Transverse colon (tissue), 4 donors: ENCODE data around the gene PUDP. TPM values are rescaled to one million over a fixed set of nuclear protein-coding genes. Genes with fewer than 3 reads are reported as not detected.

Experiments used
- DNase-seq: peaks from one replicate; pipeline ENCODE4 v3.0.0-alpha.2; 2019
- H3K27ac ChIP-seq, 4 donors: fragments of 200-600 bp; sonication (generic); 2 replicates each; pipeline ENCODE4 v1.5.1; 2016 to 2018; ENCODE audit warnings: inconsistent platforms in 4 of 4
- H3K27me3 ChIP-seq: fragments of 200-600 bp; sonication (generic); 2 replicates; pipeline ENCODE4 v1.5.1; 2017; ENCODE audit warnings: inconsistent platforms
- H3K36me3 ChIP-seq, 4 donors: fragments of 200-600 bp; sonication (generic); 2 replicates each; pipeline ENCODE4 v1.5.1; 2017 to 2019; ENCODE audit warnings: inconsistent platforms in 4 of 4
- H3K4me1 ChIP-seq, 4 donors: fragments of 200-600 bp; sonication (generic); 2 replicates each; pipeline ENCODE4 v1.5.1; 2017 to 2020; ENCODE audit warnings: inconsistent platforms in 4 of 4
- H3K4me3 ChIP-seq, 4 donors: fragments of 200-600 bp; sonication (generic); 1 replicate in 1 of 4; 2 replicates in 3 of 4; pipeline versions ENCODE4 v1.5.1 to v1.6.1; 2017 to 2019; ENCODE audit warnings: inconsistent platforms in 4 of 4
- H3K9me3 ChIP-seq, 2 donors: fragments of 200-600 bp; sonication (generic); 2 replicates each; pipeline ENCODE4 v1.5.1; 2017 to 2019; ENCODE audit warnings: inconsistent platforms in 2 of 2
- EP300 ChIP-seq: sonication (generic); formaldehyde crosslinking; IDR thresholded peaks from one replicate; pipeline ENCODE4 v1.6.1; 2017; ENCODE audit warnings: antibody characterized with exemption, low read depth
- POLR2A ChIP-seq: fragments of 450-650 bp; IDR thresholded peaks from one replicate; pipeline ENCODE4 v1.6.1; 2016; ENCODE audit warnings: antibody characterized with exemption, mild to moderate bottlenecking, moderate library complexity
- POLR2AphosphoS5 ChIP-seq, 3 donors: sonication (generic); formaldehyde crosslinking; IDR thresholded peaks; one replicate each; pipeline ENCODE4 v1.6.1; 2016; ENCODE audit warnings: antibody characterized with exemption in 3 of 3
- WGBS, 2 donors: methylation state at CpG; one replicate each; pipeline ENCODE4 v1.1.5; 2018; ENCODE audit warnings: low coverage in 1 of 2; 5-methylcytosine and 5-hydroxymethylcytosine counted together
- in situ Hi-C, 4 donors: fragments of 200-750 bp; cut with MboI; loops; one replicate each; pipeline versions ENCODE4 v1.15.0 to v1.15.1; 2017; ENCODE audit warnings: low sequenced_read_pairs in 3 of 4, low pct_ligation_motif_present in 1 of 4, low pct_unique_long_range_greater_than_20kb in 1 of 4
- intact Hi-C: fragments of 100-400 bp; cut with DNase I; formaldehyde crosslinking; loops from one replicate; pipeline ENCODE4 v1.15.1; 2023; ENCODE audit warnings: low total_unique reads
- total RNA-seq, 4 donors: library from RNA; depleted of rRNA; stranded (reverse); fragments of >200 nt; gene quantifications; one replicate each; pipeline ENCODE4 v1.1.0, GENCODE V29; 2016
- TF ChIP-seq, protein P1 (sequence below), 5 experiments: fragments of 200-600 bp in 3 of 5; fragments of 450-650 bp in 2 of 5; sonication (generic) in 3 of 5; IDR thresholded peaks; 1 replicate in 2 of 5; 2 replicates in 3 of 5; pipeline ENCODE4 v1.5.1; 2016 to 2017; ENCODE audit warnings: antibody characterized with exemption in 5 of 5, inconsistent platforms in 3 of 5, mild to moderate bottlenecking in 2 of 5, moderate library complexity in 1 of 5

The PUDP gene
- total RNA-seq, 4 donors from 2014 or later: 3.7 to 31.9 (median 23.3) TPM

DNA sequence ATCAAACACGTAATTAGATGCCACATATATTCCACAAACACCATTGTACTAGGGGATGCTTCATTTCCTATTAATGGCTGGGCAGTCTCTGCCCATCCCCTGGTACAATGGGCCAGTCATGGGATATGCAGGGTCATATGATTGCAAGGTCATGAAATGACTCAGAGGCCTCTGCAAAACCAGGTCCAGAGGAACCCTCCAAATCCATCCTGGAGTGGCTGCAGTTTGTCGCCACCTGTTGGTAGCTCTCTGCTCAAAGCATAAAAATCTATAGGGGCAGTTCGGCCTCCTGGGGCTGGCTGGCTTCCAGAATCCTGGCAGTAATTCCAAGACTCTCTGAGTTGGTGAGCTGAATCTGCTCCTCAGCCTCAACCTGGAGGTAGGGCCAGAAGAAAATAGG, 22.9 kb upstream of the PUDP start:
- TF ChIP-seq, protein P1, sequence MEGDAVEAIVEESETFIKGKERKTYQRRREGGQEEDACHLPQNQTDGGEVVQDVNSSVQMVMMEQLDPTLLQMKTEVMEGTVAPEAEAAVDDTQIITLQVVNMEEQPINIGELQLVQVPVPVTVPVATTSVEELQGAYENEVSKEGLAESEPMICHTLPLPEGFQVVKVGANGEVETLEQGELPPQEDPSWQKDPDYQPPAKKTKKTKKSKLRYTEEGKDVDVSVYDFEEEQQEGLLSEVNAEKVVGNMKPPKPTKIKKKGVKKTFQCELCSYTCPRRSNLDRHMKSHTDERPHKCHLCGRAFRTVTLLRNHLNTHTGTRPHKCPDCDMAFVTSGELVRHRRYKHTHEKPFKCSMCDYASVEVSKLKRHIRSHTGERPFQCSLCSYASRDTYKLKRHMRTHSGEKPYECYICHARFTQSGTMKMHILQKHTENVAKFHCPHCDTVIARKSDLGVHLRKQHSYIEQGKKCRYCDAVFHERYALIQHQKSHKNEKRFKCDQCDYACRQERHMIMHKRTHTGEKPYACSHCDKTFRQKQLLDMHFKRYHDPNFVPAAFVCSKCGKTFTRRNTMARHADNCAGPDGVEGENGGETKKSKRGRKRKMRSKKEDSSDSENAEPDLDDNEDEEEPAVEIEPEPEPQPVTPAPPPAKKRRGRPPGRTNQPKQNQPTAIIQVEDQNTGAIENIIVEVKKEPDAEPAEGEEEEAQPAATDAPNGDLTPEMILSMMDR (IDR thresholded peaks at IDR 0.05): peak in 4 of 5 experiments; percentile 13 to 30 (median 24)
- TF ChIP-seq POLR2AphosphoS5 (IDR thresholded peaks at IDR 0.05) (no peak), POLR2A (no peak)
- Histone ChIP-seq H3K36me3 (no peaks in the 10 kb centered on the region), H3K9me3 (no peaks in the 10 kb centered on the region), H3K4me1 (no peaks in the 10 kb centered on the region), H3K4me3 (no peak overlapping the region), H3K27ac (no peak overlapping the region), H3K27me3 (no peaks in the 10 kb centered on the region)
- peak; percentile 41 for DNase-seq
- in situ Hi-C loops (no loop called here), intact Hi-C loops (no loop called here)
- 90% methylated on average over 3 of the region's 3 CpGs; no CpG with 5 or more reads in 1 of the 2 donors for whole genome bisulfite sequencing, 2 donors

GRCh38 chrX:7169627-7170026, 21.7 kb upstream of the PUDP start:
- Histone ChIP-seq H3K4me3 (no peak overlapping the region), H3K9me3 (no peaks in the 10 kb centered on the region), H3K36me3 (no peaks in the 10 kb centered on the region), H3K27ac (no peak overlapping the region), H3K4me1 (no peaks in the 10 kb centered on the region), H3K27me3 (no peaks in the 10 kb centered on the region)
- TF ChIP-seq, protein P1 (IDR thresholded peaks at IDR 0.05): no peak
- no peak for TF ChIP-seq EP300
- no peak for TF ChIP-seq POLR2AphosphoS5 (IDR thresholded peaks at IDR 0.05)
- no peak for TF ChIP-seq POLR2A
- WGBS, 2 donors: 47 to 58% methylated on average over 3 of the region's 3 CpGs
- in situ Hi-C loops (no loop called here), intact Hi-C loops (no loop called here)
- DNase-seq: no peak

DNA sequence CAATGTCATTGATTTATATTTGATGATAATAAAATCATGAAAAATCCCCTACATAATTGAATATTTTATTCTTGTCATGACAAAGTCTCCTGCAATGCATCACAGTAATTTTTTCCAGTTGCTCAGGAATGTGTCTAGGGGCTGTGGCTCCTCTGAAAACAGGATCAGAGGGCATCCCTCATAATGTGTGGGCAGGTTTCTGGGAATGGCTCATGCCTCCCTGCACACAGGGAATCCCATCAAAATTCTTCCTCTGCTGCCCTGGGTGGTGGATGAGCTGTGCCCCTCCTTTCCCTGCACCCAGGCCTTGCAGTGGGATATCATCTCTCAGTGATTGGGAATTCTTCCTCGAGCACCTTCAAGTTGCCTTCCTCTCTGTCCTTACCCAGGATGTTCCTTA, 20.4 kb upstream of the PUDP start:
- in situ Hi-C loops (no loop called here), intact Hi-C loops (no loop called here)
- Histone ChIP-seq H3K27me3 (no peaks in the 10 kb centered on the region), H3K27ac (no peak overlapping the region), H3K4me3 (no peak overlapping the region), H3K9me3 (no peaks in the 10 kb centered on the region), H3K36me3 (no peaks in the 10 kb centered on the region), H3K4me1 (no peaks in the 10 kb centered on the region)
- no peak for DNase-seq
- TF ChIP-seq, protein P1 (IDR thresholded peaks at IDR 0.05): no peak
- TF ChIP-seq EP300: no peak
- TF ChIP-seq POLR2AphosphoS5 (IDR thresholded peaks at IDR 0.05): no peak
- TF ChIP-seq POLR2A: no peak
- 93% methylated on average over 1 of the region's 1 CpG; no CpG with 5 or more reads in 1 of the 2 donors for WGBS, 2 donors

DNA sequence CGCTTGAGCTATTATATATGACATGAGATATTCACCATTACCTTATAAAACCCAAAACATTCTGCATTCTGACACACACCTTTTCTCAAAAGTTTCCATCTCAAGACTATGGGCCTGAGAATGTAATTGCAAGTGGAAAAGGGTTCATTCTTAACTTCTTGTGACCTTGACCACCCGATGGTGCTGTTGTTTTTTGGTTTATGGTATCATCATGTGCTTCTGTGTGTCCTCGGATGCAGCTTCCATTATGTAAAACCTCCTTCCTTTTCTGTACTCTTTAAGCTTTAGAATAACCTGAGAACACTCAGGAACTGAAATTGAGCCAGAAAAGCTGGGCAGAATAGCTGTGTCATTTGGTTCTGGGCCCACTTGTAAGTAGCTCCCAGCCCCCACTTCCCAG, 16.2 kb upstream of the PUDP start:
- Histone ChIP-seq H3K4me1 (no peaks in the 10 kb centered on the region), H3K36me3 (no peaks in the 10 kb centered on the region), H3K9me3 (no peaks in the 10 kb centered on the region), H3K27ac (no peak overlapping the region), H3K4me3 (no peak overlapping the region), H3K27me3 (no peaks in the 10 kb centered on the region)
- no peak for DNase-seq
- intact Hi-C loops: no loop called here
- no peak for TF ChIP-seq POLR2AphosphoS5 (IDR thresholded peaks at IDR 0.05)
- no peak for TF ChIP-seq EP300
- TF ChIP-seq, protein P1 (IDR thresholded peaks at IDR 0.05): no peak
- TF ChIP-seq POLR2A: no peak
- 45 to 63% methylated on average over 2 to 3 of the region's 3 CpGs for WGBS, 2 donors
- in situ Hi-C loops: no loop called here
